OCI-LY1 (cell line): ENCODE data around the gene PNCK.

ENCODE experiments used
- H2AFZ ChIP-seq: fragments of 200-600 bp; sonication (generic), shearing (Covaris generic); 2 replicates; pipeline ENCODE4 v1.6.0; 2014; ENCODE audit warnings: antibody characterized with exemption, mild to moderate bottlenecking, low read length
- H3F3A ChIP-seq: fragments of 200-600 bp; sonication (generic), shearing (Covaris generic); 2 replicates; pipeline ENCODE4 v1.6.0; 2014; ENCODE audit warnings: mild to moderate bottlenecking, antibody characterized with exemption, low read length, moderate library complexity; ENCODE audit not compliant: insufficient read depth
- H3K27ac ChIP-seq: fragments of 200-600 bp; sonication (generic); 2 replicates; pipeline ENCODE4 v1.5.1; 2014; ENCODE audit warnings: low read length, mixed run types, mild to moderate bottlenecking, low read depth; ENCODE audit not compliant: poor library complexity, severe bottlenecking
- H3K27me3 ChIP-seq: fragments of 200-600 bp; sonication (generic); 2 replicates; pipeline ENCODE4 v1.6.0; 2014; ENCODE audit warnings: antibody characterized with exemption, mild to moderate bottlenecking, low read length, moderate library complexity; ENCODE audit not compliant: insufficient read depth
- H3K36me3 ChIP-seq: fragments of 200-600 bp; sonication (generic); 2 replicates; pipeline ENCODE4 v1.6.1; 2014; ENCODE audit warnings: mild to moderate bottlenecking, antibody characterized with exemption, low read length, moderate library complexity, mixed read lengths; ENCODE audit not compliant: insufficient read depth
- H3K4me1 ChIP-seq: fragments of 200-600 bp; sonication (generic); 2 replicates; pipeline ENCODE4 v1.5.1; 2014; ENCODE audit warnings: mild to moderate bottlenecking, low read length, moderate library complexity; ENCODE audit not compliant: insufficient read depth, severe bottlenecking
- H3K4me2 ChIP-seq: fragments of 200-600 bp; sonication (generic), shearing (Covaris generic); 2 replicates; pipeline ENCODE4 v1.6.1; 2014; ENCODE audit warnings: low read length
- H3K4me3 ChIP-seq: fragments of 200-600 bp; sonication (generic); 2 replicates; pipeline ENCODE4 v1.5.1; 2014; ENCODE audit warnings: low read length, low read depth, mild to moderate bottlenecking, mixed read lengths; ENCODE audit not compliant: poor library complexity, severe bottlenecking
- H3K79me2 ChIP-seq: fragments of 200-600 bp; shearing (Covaris generic); 2 replicates; pipeline ENCODE4 v1.6.1; 2016; ENCODE audit warnings: mixed run types, low read length, mixed read lengths; ENCODE audit not compliant: insufficient read depth
- H3K9ac ChIP-seq: fragments of 200-600 bp; sonication (generic), shearing (Covaris generic); 2 replicates; pipeline ENCODE4 v1.6.1; 2014; ENCODE audit warnings: mild to moderate bottlenecking, low read length, mixed read lengths
- H3K9me2 ChIP-seq: fragments of 200-600 bp; sonication (generic), shearing (Covaris generic); 2 replicates; pipeline ENCODE4 v1.6.1; 2014; ENCODE audit warnings: low read depth, mild to moderate bottlenecking, low read length, mixed read lengths
- H3K9me3 ChIP-seq: fragments of 200-600 bp; shearing (Covaris generic); 2 replicates; pipeline ENCODE4 v1.6.1; 2014; ENCODE audit warnings: low read length, mixed read lengths
- H4K20me1 ChIP-seq: fragments of 200-600 bp; sonication (generic), shearing (Covaris generic); 2 replicates; pipeline ENCODE4 v1.6.0; 2016; ENCODE audit warnings: mild to moderate bottlenecking, low read length; ENCODE audit not compliant: insufficient read depth
- CTCF ChIP-seq: fragments of 200-600 bp; sonication (generic), shearing (Covaris generic); IDR thresholded peaks from 2 replicates; pipeline ENCODE4 v1.5.1; 2017; ENCODE audit warnings: mild to moderate bottlenecking, antibody characterized with exemption, low read length, moderate library complexity, mixed read lengths
- EZH2 ChIP-seq: fragments of 200-600 bp; sonication (generic), shearing (Covaris generic); IDR thresholded peaks from 2 replicates; pipeline ENCODE4 v1.8.0; 2017; ENCODE audit warnings: borderline replicate concordance, mixed run types, mild to moderate bottlenecking, antibody characterized with exemption, low read length, moderate library complexity, mixed read lengths

The PNCK gene

GRCh38 chrX:153632595-153632946, 41.0 kb downstream of the PNCK start:
- Histone ChIP-seq H3K79me2 (no peaks in the 10 kb centered on the region), H3K4me2 (no peak overlapping the region), H3K27me3 (no peaks in the 10 kb centered on the region; the same call in 1 of the 2 replicates), H4K20me1 (no peaks in the 10 kb centered on the region), H3K4me3 (no peak overlapping the region), H3K9me2 (no peaks in the 10 kb centered on the region), H3K4me1 (no peaks in the 10 kb centered on the region), H2AFZ (no peak overlapping the region), H3K9ac (no peak overlapping the region), H3K36me3 (no peaks in the 10 kb centered on the region), H3K27ac (no peak overlapping the region), H3F3A (no peaks in the 10 kb centered on the region), H3K9me3 (no peaks in the 10 kb centered on the region)
- TF ChIP-seq EZH2 (no peak), CTCF (no peak)

- Histone ChIP-seq H3K4me2 (no peak overlapping the region), H4K20me1 (no peaks in the 10 kb centered on the region), H3K27me3 (no peaks in the 10 kb centered on the region; the same call in 1 of the 2 replicates), H3K4me1 (no peaks in the 10 kb centered on the region), H3K79me2 (no peaks in the 10 kb centered on the region), H3K4me3 (no peak overlapping the region), H3K9me3 (no peaks in the 10 kb centered on the region), H3F3A (no peaks in the 10 kb centered on the region), H3K9me2 (no peaks in the 10 kb centered on the region), H3K36me3 (no peaks in the 10 kb centered on the region), H3K27ac (no peak overlapping the region), H3K9ac (no peak overlapping the region), H2AFZ (no peak overlapping the region)
- TF ChIP-seq CTCF: no peak
- no peak for TF ChIP-seq EZH2
These were observed 41.6 kb downstream of the PNCK start for GRCh38 chrX:153631907-153632594.

GRCh38 chrX:153631346-153631745, 42.3 kb downstream of the PNCK start:
- no peaks in the 10 kb centered on the region for H3K36me3 ChIP-seq
- no peaks in the 10 kb centered on the region for H3K4me1 ChIP-seq
- no peak for TF ChIP-seq EZH2
- no peak for TF ChIP-seq CTCF
- H2AFZ ChIP-seq: no peak overlapping the region
- H3K27ac ChIP-seq: no peak overlapping the region
- H3K9ac ChIP-seq: no peak overlapping the region
- no peaks in the 10 kb centered on the region for H3K9me3 ChIP-seq
- H4K20me1 ChIP-seq: no peaks in the 10 kb centered on the region
- no peaks in the 10 kb centered on the region; the same call in 1 of the 2 replicates for H3K27me3 ChIP-seq
- no peaks in the 10 kb centered on the region for H3K9me2 ChIP-seq
- H3K79me2 ChIP-seq: no peaks in the 10 kb centered on the region
- no peak overlapping the region for H3K4me3 ChIP-seq
- H3F3A ChIP-seq: no peaks in the 10 kb centered on the region
- H3K4me2 ChIP-seq: no peak overlapping the region
